A549 (cell line): Measurements from ENCODE around the gene EDA2R. TPM values are rescaled to one million over a fixed set of nuclear protein-coding genes. Genes with fewer than 3 reads are reported as not detected.

Source experiments
- ATAC-seq, 2 experiments: fragments of 200-7000 bp in 1 of 2; fragments of >200 bp in 1 of 2; cut with Nextera tagmentation in 1 of 2; cut with Tn5 transposase in 1 of 2; 3 replicates each; pipeline versions ENCODE4 v1.8.0 to v1.9.1; 2018 to 2020; ENCODE audit warnings: mild to moderate bottlenecking in 1 of 2, moderate library complexity in 1 of 2
- CTCF ChIA-PET: fragments of 300-600 bp; sonication (Branson Sonifier 250); formaldehyde crosslinking; extraction: SDS; loops from one replicate; lab custom pipeline; 2021; ENCODE audit warnings: antibody characterized with exemption, inconsistent platforms; lab: Yijun Ruan, JAX
- POLR2A ChIA-PET: fragments of 350-600 bp; formaldehyde crosslinking; extraction: SDS; loops from one replicate; lab custom pipeline; 2021; ENCODE audit warnings: antibody characterized with exemption, inconsistent platforms; lab: Yijun Ruan, JAX
- DNase-seq, 2 experiments: peaks; one replicate each; pipeline versions ENCODE4 v3.0.0 to v3.0.0-alpha.2; 2011 to 2016; ENCODE audit warnings: low read depth in 1 of 2, low spot score in 1 of 2
- FAIRE-seq: peaks from 2 replicates; lab custom pipeline; 2011; peaks lifted over from hg19 to GRCh38; lab: Jason Lieb, UNC
- H3K27ac ChIP-seq, 2 experiments: fragments of >200 bp; sonication (Bioruptor Twin); formaldehyde crosslinking; 3 replicates each; pipeline ENCODE4 v1.5.1; 2016 to 2017
- H3K4me1 ChIP-seq: fragments of >200 bp; sonication (Bioruptor Twin); formaldehyde crosslinking; 3 replicates; pipeline ENCODE4 v1.6.1; 2016
- H3K4me2 ChIP-seq: fragments of >200 bp; sonication (Bioruptor Twin); formaldehyde crosslinking; 3 replicates; pipeline ENCODE4 v1.6.1; 2016
- H3K4me3 ChIP-seq: fragments of >200 bp; sonication (Bioruptor Twin); formaldehyde crosslinking; 3 replicates; pipeline ENCODE4 v1.5.1; 2016
- H3K9me3 ChIP-seq: fragments of >200 bp; sonication (Bioruptor Twin); formaldehyde crosslinking; 3 replicates; pipeline ENCODE4 v1.6.1; 2016
- BHLHE40 ChIP-seq: IDR thresholded peaks from 2 replicates; pipeline ENCODE4 v1.6.1; 2012; ENCODE audit warnings: low read depth, low read length, inconsistent platforms
- CBX2 ChIP-seq: fragments of 200-600 bp; sonication (generic); IDR thresholded peaks from 2 replicates; pipeline ENCODE4 v1.6.1; 2016; ENCODE audit warnings: low read depth, mild to moderate bottlenecking, borderline replicate concordance
- CBX8 ChIP-seq: fragments of 200-600 bp; sonication (generic); IDR thresholded peaks from 2 replicates; pipeline ENCODE4 v1.6.1; 2016
- EHF ChIP-seq: fragments of 250-450 bp; sonication (Bioruptor Pico); IDR thresholded peaks from 2 replicates; pipeline ENCODE4 v1.5.0; 2020; ENCODE audit warnings: mild to moderate bottlenecking
- EP300 ChIP-seq, 2 experiments: fragments of >200 bp; sonication (Bioruptor Twin); formaldehyde crosslinking; IDR thresholded peaks; 2 replicates in 1 of 2; 3 replicates in 1 of 2; pipeline ENCODE4 v1.6.1; 2016 to 2017
- FOSB ChIP-seq: fragments of 250-450 bp; sonication (Bioruptor Pico); IDR thresholded peaks from 2 replicates; pipeline ENCODE4 v1.5.0; 2020; ENCODE audit warnings: mild to moderate bottlenecking, moderate library complexity
- FOSL2 ChIP-seq, 2 experiments: fragments of 450-650 bp in 1 of 2; fragments of >200 bp in 1 of 2; sonication (Bioruptor Twin) in 1 of 2; formaldehyde crosslinking; IDR thresholded peaks; 2 replicates each; pipeline versions ENCODE4 v1.5.0 to v1.6.1; 2016 to 2020; ENCODE audit warnings: mild to moderate bottlenecking in 1 of 2, moderate library complexity in 1 of 2
- HOXA7 ChIP-seq: fragments of 250-450 bp; sonication (Bioruptor Pico); IDR thresholded peaks from 2 replicates; pipeline ENCODE4 v1.5.0; 2020; ENCODE audit warnings: mild to moderate bottlenecking, moderate library complexity
- HOXB13 ChIP-seq: fragments of 250-450 bp; sonication (Bioruptor Pico); IDR thresholded peaks from 2 replicates; pipeline ENCODE4 v1.5.0; 2020; ENCODE audit warnings: low read depth, mild to moderate bottlenecking, moderate library complexity
- HOXB5 ChIP-seq: fragments of 250-450 bp; sonication (Bioruptor Pico); IDR thresholded peaks from 2 replicates; pipeline ENCODE4 v1.5.0; 2020; ENCODE audit warnings: mild to moderate bottlenecking, moderate library complexity
- JUN ChIP-seq, 2 experiments: fragments of >200 bp; sonication (Bioruptor Twin); formaldehyde crosslinking; IDR thresholded peaks; 2 replicates in 1 of 2; 3 replicates in 1 of 2; pipeline ENCODE4 v1.6.1; 2016 to 2017
- JUNB ChIP-seq: fragments of >200 bp; sonication (Bioruptor Twin); formaldehyde crosslinking; IDR thresholded peaks from 2 replicates; pipeline ENCODE4 v1.6.1; 2016
- MAZ ChIP-seq: fragments of 150-350 bp; IDR thresholded peaks from 2 replicates; pipeline ENCODE4 v1.6.1; 2014; ENCODE audit warnings: antibody characterized with exemption, low read depth, low read length, borderline replicate concordance
- MYC ChIP-seq: IDR thresholded peaks from 2 replicates; pipeline ENCODE4 v1.6.1; 2012; ENCODE audit warnings: mild to moderate bottlenecking, inconsistent platforms, low read length, improper control_type of control experiment, borderline replicate concordance
- REST ChIP-seq: fragments of 200-600 bp; sonication (generic); IDR thresholded peaks from 2 replicates; pipeline ENCODE4 v1.6.1; 2016; ENCODE audit warnings: antibody characterized with exemption, mild to moderate bottlenecking, moderate library complexity
- RFX5 ChIP-seq: fragments of 450-650 bp; IDR thresholded peaks from 2 replicates; pipeline ENCODE4 v1.7.1; 2014; ENCODE audit warnings: antibody characterized with exemption, mild to moderate bottlenecking, moderate library complexity
- ZC3H11A ChIP-seq: fragments of 450-650 bp; IDR thresholded peaks from 2 replicates; pipeline ENCODE4 v1.6.1; 2014; ENCODE audit warnings: antibody characterized with exemption, mild to moderate bottlenecking
- ZSCAN20 ChIP-seq: fragments of 250-450 bp; sonication (Bioruptor Pico); IDR thresholded peaks from 2 replicates; pipeline ENCODE4 v1.8.0; 2022; ENCODE audit warnings: mild to moderate bottlenecking, moderate library complexity
- WGBS: methylation state at CpG from one replicate; pipeline ENCODE4 v1.1.6; 2017; ENCODE audit errors: missing lambda C conversion rate; 5-methylcytosine and 5-hydroxymethylcytosine counted together
- polyA plus RNA-seq, 4 experiments: library from polyadenylated mRNA; depleted of rRNA in 3 of 4; stranded (reverse); fragments of >200 nt; fragmentation: RNase III in 1 of 4; extraction: RNeasy Plus Mini Kit Qiagen cat#74134 plus additional on column Dnase treatment in 1 of 4; gene quantifications; 2 replicates in 3 of 4; 3 replicates in 1 of 4; pipeline ENCODE4 v1.2.3, GENCODE V29; 2011 to 2017
- TF ChIP-seq, protein P1 (sequence below): IDR thresholded peaks from 2 replicates; pipeline ENCODE4 v1.6.1; 2012; ENCODE audit warnings: low read depth, borderline replicate concordance
- TF ChIP-seq, protein P2 (sequence below): fragments of >200 bp; sonication (Bioruptor Twin); formaldehyde crosslinking; IDR thresholded peaks from 2 replicates; pipeline ENCODE4 v1.6.1; 2016

Gene EDA2R
- polyA plus RNA-seq, 2 of the 4 experiments (the other 2 are of a cell fraction) = 13.0 to 26.8 TPM

DNA sequence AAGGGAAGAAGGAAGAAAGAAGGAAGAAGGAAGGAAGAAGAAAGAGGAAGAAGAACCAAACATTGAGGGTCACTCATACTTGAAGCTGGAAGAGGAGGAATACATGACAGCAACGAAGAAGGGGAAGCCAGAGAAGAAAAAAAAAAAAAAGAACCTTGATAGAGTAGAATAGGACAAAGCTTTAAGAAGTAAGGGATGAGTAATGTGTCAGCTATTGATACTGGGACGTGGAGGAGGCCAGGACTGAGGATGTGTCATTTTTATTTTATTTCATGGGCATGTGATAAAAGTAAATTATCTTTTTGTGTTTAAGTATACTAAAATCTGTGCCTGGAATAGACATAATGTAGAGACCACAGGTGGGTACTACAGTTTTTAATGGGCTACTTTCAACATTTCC lies 6.4 kb downstream of the EDA2R start:
- DNase-seq = no peak
- no peak for FAIRE-seq
- Histone ChIP-seq H3K27ac (peak overlapping the region in 1 of 2 experiments; percentile 62; a peak in 2 of 6 replicates), H3K4me2 (peak overlapping the region; percentile 91), H3K9me3 (no peaks in the 10 kb centered on the region), H3K4me3 (no peak overlapping the region), H3K4me1 (peaks cover 58% of the 10 kb centered on the region)
- TF ChIP-seq, protein P1, sequence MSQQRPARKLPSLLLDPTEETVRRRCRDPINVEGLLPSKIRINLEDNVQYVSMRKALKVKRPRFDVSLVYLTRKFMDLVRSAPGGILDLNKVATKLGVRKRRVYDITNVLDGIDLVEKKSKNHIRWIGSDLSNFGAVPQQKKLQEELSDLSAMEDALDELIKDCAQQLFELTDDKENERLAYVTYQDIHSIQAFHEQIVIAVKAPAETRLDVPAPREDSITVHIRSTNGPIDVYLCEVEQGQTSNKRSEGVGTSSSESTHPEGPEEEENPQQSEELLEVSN = no peak
- TF ChIP-seq EP300 (IDR thresholded peaks at IDR 0.05) (no peak), RFX5 (no peak), HOXB13 (CRISPR knock-in tag) (no peak)
- ATAC-seq = peak; percentile 59 to 74; a peak in 4 of 6 replicates
- ChIA-PET CTCF (no interaction called here), POLR2A (no interaction called here)
- WGBS = 23% methylated on average over 2 of the region's 2 CpGs

DNA sequence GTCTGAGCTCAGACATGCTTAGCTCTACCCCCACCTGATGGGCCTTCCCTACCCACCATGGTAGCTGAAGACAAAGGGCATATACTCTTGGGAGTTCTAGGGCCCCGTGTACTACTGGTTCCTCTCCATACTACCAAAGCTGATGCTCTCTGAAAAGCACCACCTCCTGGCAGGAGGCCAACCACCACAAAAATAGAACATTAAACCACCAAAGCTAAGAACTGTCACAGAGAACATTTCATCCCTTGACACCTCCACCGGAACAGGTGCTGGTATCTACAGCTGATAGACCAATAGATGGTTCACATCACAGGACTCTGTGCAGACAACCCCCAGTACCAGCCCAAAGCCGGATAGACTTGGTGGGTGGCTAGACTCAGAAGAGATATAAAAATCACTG lies 13.4 kb downstream of the EDA2R start:
- FAIRE-seq = no peak
- TF ChIP-seq EHF (CRISPR knock-in tag) (no peak), MYC (no peak), JUNB (no peak), FOSB (CRISPR knock-in tag) (no peak), ZC3H11A (no peak), BHLHE40 (no peak), REST (no peak), HOXB13 (CRISPR knock-in tag) (no peak), HOXA7 (CRISPR knock-in tag) (no peak), CBX8 (no peak), HOXB5 (CRISPR knock-in tag) (no peak), JUN (IDR thresholded peaks at IDR 0.05) (no peak)
- TF ChIP-seq, protein P1 = no peak
- TF ChIP-seq, protein P2, sequence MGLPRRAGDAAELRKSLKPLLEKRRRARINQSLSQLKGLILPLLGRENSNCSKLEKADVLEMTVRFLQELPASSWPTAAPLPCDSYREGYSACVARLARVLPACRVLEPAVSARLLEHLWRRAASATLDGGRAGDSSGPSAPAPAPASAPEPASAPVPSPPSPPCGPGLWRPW = no peak
- TF ChIP-seq, all 56 proteins: peak for 0
- no peak for DNase-seq
- ChIA-PET CTCF (no interaction called here), POLR2A (interaction anchor here (0.8 kb wide), 1 partner anchor 12 kb away, joined by 4 read pairs; no protein-coding TSS in a partner anchor)
- H3K27ac ChIP-seq = peak overlapping the region; percentile 35 to 73; a peak in 4 of 6 replicates
- 79% methylated on average over 3 of the region's 3 CpGs for WGBS
- no peak overlapping the region for H3K4me3 ChIP-seq
- H3K9me3 ChIP-seq = no peaks in the 10 kb centered on the region
- H3K4me1 ChIP-seq = peaks cover 7% of the 10 kb centered on the region; the same call in 2 of the 3 replicates
- ATAC-seq = no peak
- 0 out of 3 replicates have a peak overlapping the region, but pooled peaks have one; percentile 30 for H3K4me2 ChIP-seq

DNA sequence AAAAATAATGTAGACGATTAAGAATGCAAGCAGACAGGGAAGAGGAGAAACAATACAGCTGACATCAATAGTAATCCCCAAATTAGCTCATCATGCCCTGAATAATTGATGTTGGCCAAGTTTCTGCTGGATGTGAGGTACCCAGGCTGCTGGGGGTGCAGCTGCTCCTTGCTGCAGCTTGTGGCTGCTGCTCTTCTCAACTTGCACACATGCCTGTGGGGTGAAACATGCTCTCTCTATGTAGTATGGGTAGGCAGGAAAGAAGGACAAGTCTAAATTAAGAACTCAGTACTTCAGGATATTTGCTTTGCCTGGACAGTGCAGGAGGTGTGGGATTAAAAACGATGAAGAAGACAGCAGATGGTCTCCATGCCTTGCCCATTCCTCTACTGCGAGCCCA lies 16.7 kb downstream of the EDA2R start:
- 83% methylated on average over 3 of the region's 3 CpGs for WGBS
- TF ChIP-seq FOSL2 (IDR thresholded peaks at IDR 0.05) = no peak
- TF ChIP-seq FOSL2 (CRISPR knock-in tag; IDR thresholded peaks at IDR 0.05) = no peak
- no peak for TF ChIP-seq HOXA7 (CRISPR knock-in tag)
- no peak for TF ChIP-seq ZSCAN20 (CRISPR knock-in tag)
- TF ChIP-seq, protein P2 = no peak
- TF ChIP-seq CBX2 = no peak
- TF ChIP-seq MAZ = no peak
- TF ChIP-seq JUNB = no peak
- TF ChIP-seq CBX8 = no peak
- H3K27ac ChIP-seq = no peak overlapping the region
- ATAC-seq = no peak
- POLR2A ChIA-PET = no interaction called here
- no peak for FAIRE-seq
- DNase-seq = no peak
- CTCF ChIA-PET = interaction anchor here (1.6 kb wide), 1 partner anchor 13 kb away, joined by 5 read pairs; no protein-coding TSS in a partner anchor
- H3K9me3 ChIP-seq = no peaks in the 10 kb centered on the region
- H3K4me2 ChIP-seq = no peak overlapping the region
- peaks cover 7% of the 10 kb centered on the region; the same call in 2 of the 3 replicates for H3K4me1 ChIP-seq
- H3K4me3 ChIP-seq = no peak overlapping the region
